ENCODE results near the gene ARL3.
"Not testable (repeated sequence)": the region's sequence is repeated elsewhere in the genome, so short reads cannot be mapped to it uniquely, and the experiment has no call there.

Gene ARL3

GRCh38 chr10:102670065-102670670 lies 44.0 kb downstream of the ARL3 start:
- no peak for DNase-seq

DNA sequence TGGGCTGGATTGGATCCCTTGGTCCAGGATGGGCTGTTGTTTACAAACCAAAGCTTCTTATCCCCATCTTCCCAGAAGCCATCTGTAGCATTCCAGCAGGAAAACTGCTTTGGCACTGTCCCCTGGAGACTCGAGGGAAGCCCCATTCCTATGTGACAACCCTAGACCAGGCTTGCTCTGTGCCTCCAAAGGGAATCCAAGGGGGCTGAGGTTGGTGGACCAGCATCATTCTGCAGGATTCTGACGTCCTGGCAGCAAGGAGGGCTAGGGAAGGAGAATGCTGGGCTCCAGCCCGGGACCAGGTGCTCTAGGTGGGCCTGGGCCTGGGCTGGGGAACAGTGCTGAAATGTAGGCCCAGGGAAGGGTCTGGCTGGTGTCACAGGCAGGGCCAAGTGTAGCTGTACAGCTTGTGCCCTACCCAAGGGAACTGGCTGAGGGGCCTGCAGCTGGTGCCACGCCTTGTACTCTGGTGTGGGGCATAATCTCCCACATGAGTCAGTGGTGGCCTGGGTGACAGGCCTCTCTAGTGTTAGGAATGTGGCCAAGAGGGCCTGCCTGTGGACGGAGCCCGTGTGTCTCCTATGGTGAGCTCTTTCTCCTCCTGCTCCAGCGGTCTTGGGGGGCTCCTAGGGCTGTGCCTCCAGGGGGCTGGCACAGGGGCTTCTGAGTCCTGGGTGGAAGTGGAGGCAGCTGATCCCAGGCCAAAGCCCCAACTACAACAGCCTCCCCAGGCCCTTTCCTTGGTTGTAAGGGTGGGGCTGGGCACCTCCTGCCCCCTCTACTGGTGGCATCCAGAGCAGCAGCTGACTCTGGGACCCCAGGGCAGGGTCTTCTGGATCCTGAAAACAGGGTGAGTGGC lies 44.8 kb downstream of the ARL3 start:
- peak; percentile 30 for DNase-seq

- no peak for DNase-seq
These were observed 45.7 kb downstream of the ARL3 start for GRCh38 chr10:102668326-102669107.

- DNase-seq = not testable (repeated sequence)
These were observed 46.8 kb downstream of the ARL3 start for GRCh38 chr10:102667411-102667810.

GRCh38 chr10:102665904-102666509 lies 48.2 kb downstream of the ARL3 start:
- DNase-seq = no peak

GRCh38 chr10:102661658-102662028 lies 52.6 kb downstream of the ARL3 start:
- no peak for DNase-seq

- peak; percentile 71 for DNase-seq
These were observed 53.1 kb downstream of the ARL3 start for GRCh38 chr10:102660888-102661657.

DNA sequence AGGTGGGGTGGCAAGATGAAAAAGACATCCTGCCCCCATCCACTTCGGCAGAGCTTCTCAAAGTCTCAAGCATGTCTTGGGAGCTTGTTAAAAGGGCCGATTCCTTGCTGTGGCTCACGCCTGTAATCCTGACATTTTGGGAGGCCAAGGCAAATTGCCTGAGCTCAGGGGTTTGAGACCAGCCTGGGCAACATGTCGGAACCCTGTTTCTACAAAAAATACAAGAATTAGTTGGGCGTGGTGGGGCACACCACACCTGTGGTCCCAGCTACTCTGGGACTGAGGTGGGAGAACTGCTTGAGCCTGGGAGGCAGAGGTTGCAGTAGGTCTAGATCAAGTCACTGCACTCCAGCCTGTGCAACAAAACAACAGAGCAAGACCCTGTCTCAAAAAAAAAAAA lies 55.4 kb downstream of the ARL3 start:
- no peak for DNase-seq

DNA sequence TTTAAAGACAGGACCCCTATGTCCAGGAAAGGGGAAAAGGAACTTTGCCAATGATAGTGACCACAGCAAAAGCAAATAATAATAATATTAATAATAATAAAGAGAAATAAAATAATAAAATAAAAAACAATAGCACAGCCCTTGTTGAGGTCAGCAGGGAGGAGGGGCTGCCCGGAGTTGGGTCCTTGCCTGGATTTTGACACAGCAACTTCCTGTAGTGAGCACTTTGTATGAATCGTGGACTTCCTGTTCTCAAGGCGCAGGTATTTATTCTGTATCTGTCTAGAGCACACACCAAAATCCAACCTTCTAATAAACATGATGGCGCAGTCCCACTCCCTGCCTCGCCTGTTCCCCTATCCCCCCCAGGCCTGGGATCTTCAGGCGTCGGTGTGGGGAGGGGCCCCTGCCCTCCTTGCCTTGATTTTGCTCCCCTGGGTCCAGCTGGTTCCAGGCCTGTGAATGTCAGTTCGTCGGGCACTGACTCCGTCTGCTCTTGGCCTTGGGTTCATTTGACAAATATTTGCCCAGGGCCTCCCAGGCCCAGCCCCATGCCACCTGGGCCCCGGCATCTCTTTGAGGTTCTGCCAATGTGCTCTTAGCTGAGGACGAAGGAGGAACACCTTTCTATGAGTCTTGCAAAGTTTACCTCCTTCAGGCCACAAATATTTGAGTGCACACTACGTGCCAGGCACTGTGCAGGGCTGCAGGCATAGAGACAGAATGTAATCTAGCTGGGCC lies 56.0 kb downstream of the ARL3 start:
- DNase-seq = no peak

GRCh38 chr10:102657451-102657850 lies 56.7 kb downstream of the ARL3 start:
- DNase-seq = no peak

GRCh38 chr10:102656791-102657371 lies 57.3 kb downstream of the ARL3 start:
- DNase-seq = no peak

- DNase-seq = no peak
These were observed 58.2 kb downstream of the ARL3 start for GRCh38 chr10:102656026-102656425.

- DNase-seq = no peak
These were observed 59.2 kb downstream of the ARL3 start for GRCh38 chr10:102654969-102655368.

GRCh38 chr10:102654566-102654965 lies 59.6 kb downstream of the ARL3 start:
- DNase-seq = no peak

DNA sequence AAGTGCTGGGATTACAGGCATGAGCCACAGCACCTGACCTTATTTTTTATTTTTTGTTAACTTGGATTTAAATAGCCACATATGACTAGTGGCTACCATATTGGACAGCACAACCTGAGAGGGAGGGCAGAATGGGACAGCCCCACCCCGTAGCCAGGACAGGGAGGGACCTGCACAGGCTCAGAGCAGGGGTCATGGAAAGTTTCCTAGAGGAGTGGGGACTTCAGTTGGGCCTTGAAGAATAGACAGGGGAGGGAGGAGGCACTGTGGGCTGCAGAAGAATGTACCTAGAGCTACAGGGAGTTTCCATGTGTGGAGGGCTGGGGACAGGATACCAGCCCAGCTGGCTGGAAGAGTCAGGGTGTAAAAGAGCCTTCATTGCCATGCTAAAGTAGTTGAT lies 61.1 kb downstream of the ARL3 start:
- DNase-seq = no peak

- no peak for DNase-seq
These were observed 61.9 kb downstream of the ARL3 start for GRCh38 chr10:102652170-102652916.

DNA sequence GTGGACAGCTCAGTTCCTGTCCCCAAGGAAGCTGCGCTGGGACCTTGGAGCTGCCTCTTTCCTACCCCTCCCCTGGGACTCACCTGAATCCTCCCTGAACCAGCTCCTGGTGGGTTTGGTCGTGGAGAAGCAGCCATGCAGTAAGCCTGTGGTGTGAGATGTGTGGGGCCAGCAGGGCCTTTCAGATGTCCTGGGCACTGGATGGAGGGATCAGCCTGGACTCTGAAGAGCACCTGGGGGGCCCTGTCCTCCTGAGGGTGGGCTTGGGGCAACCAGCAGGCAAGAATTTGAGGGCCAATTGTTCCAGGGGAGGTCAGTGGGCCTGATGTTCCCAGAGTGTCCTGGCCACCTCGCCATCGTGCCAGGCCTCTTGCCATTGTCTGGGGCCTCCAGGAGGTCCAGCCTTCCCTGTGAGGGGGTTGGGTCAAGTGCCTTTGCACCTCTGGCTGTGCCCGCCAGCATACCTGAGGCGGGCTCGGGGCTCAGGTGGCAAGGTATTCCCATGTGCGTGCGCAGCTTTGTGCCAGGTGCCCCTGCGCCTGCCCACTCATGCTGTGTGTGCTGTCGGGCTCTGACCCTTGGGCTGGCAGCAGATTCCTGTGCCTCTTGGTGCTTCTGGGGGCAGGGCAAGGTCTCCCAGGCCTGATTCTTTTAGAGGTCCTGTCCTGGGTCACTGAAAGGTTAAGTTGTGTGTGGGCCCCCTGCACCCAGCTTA lies 62.6 kb downstream of the ARL3 start:
- DNase-seq = no peak

DNA sequence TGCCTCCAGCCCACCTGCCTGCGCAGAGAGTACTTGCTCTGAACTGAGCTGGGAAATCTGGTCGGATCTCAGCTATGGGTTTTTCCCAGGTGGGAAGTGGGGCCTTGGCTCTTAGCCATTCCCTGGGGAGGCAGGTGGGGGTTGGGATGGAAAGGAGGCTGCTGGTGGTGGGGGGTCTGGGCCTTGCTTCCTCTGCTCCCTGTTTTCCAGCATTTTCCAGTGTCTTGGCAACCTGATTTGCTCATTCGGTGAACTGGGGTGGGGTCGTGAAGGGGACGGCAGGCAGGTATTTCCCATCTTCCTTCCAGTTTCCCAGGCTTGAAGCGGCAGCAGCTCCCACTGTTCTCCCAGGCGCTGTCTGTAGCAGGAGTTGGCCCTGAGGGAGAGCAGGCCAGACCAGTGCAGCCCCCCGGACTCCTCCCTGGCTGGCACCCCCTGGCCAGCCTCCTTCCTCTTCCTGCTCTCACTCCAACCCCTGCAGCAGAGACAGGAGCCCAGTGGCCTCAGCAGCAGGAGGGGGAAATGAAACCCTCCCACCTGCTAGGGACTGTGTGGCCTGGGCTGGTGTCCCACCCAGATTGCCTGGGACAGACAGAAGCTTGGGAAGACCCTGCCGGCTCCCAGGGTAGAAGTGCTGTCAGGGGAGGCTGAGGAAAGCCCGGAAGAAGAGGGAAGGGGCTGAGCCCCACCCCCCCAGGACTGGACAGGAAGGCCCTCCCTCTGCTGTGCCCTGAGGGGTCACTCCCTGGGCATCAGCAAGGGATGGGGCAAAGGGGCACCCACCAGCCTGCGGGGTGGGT lies 63.3 kb downstream of the ARL3 start:
- DNase-seq = no peak

Measured in CD4-positive, alpha-beta T cell treated with Interleukin-6 for 4 hours (primary cell).